ENCODE results near the gene ZNF384.

GRCh38 chr12:6723607-6724408, 34.6 kb upstream of the ZNF384 start, which contains the start of gene COPS7A:
- TF ChIP-seq CTCF (IDR thresholded peaks at IDR 0.05), result peak in 2 of 4 experiments; percentile 17 to 30
- peak; percentile 96 for TF ChIP-seq POLR2AphosphoS5 (IDR thresholded peaks at IDR 0.05)

Data from prostate gland (tissue), 2 donors.